ENCODE measurements around the gene DEGS2.
A peak's percentile ranks its signal among the peaks of the same experiment; 100 is the strongest.
"Not testable (repeated sequence)": the region's sequence is repeated elsewhere in the genome, so short reads cannot be mapped to it uniquely, and the experiment has no call there.

DEGS2 gene

DNA sequence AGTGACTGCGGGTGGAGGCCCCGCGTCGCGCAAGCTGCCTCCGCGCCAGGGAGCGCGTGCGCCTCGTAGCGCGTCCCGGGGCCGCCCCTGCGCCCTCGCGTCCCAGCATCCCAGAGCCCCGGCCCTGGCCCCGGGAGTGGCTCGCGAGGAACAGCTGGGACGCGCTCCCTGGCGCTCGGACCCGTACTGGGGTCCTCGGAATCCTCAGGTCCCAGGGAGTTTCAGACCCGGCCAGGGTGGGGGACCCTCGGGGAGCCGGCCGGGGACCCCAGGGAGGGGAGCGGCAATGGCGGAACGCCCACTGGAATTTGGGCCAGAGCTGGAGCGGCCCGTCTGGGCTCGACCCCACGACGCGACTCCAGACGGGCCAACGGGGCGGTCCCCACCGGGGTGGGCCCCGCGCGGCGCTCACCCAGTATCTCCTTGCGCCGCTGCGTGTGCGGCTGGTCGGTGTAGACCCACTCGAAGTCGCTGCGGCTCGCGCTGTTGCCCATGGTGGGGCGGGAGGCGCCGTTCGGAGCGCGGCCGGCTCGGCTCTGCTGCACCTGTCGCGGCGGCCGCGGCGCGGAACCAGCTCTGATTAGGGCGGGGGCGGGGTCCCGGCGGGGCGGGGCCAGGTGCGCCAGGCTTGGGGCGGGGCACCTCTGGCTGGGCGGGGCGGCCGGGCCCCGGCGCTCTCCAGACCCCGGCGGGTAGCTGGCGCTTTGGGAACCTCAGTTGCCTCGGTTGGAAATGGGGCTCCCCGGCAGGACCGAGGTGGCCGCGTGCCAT lies at the start of gene DEGS2:
Gene DEGS2 (minus strand): TSS at position 552 of the 771 bp plus-strand sequence. CDS start 58 bp downstream, at position 494.
- DNase-seq, result no peak

DNA sequence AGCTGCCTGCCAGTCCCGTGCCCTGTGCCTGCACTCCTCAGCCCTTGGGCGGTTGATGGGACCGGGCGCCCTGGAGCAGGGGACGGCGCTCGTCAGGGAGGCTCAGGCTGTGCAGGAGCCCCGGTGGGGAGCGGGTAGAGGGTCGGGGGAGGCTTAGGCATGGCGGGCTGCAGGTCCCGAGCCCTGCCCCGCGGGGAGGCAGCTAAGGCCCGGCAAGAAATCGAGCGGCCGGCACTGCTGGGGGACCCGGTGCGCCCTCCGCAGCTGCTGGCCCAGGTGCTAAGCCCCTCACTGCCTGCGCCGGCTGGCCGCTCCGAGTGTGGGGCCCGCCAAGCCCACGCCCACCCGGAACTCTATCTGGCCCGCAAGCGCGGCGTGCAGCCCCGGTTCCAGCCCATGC lies 48.7 kb upstream of the DEGS2 start:
- not testable (repeated sequence) for DNase-seq

DNA sequence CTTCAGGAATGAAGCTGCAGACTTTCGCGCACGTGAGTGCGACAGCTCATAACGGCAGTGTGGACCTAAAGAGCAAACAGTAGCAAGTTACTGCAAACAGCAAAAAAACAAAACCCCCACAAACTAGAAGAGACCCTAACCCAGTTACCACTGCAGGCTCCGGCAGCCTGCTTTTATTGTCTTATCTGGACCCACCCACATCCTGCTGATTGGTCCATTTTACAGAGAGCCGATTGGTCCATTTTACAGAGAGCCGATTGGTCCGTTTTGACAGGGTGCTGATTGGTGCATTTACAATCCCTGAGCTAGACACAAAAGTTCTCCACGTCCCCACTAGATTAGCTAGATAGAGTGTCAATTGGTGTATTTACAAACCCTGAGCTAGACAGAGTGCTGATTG lies 48.1 kb upstream of the DEGS2 start:
- DNase-seq, result not testable (repeated sequence)

DNA sequence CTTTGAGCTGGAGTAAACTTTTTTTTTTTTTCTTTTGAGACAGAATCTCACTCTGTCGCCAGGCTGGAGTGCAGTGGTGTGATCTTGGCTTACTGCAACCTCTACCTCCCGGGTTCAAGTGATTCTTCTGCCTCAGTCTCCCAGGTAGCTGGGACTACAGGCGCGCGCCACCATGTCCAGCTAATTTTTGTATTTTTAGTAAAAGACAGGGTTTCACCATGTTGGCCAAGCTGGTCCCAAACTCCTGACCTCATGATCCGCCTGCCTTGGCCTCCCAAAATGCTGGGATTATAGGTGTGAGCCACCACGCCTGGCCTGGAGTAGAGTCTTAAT lies 45.4 kb upstream of the DEGS2 start:
- DNase-seq, result not testable (repeated sequence)

DNA sequence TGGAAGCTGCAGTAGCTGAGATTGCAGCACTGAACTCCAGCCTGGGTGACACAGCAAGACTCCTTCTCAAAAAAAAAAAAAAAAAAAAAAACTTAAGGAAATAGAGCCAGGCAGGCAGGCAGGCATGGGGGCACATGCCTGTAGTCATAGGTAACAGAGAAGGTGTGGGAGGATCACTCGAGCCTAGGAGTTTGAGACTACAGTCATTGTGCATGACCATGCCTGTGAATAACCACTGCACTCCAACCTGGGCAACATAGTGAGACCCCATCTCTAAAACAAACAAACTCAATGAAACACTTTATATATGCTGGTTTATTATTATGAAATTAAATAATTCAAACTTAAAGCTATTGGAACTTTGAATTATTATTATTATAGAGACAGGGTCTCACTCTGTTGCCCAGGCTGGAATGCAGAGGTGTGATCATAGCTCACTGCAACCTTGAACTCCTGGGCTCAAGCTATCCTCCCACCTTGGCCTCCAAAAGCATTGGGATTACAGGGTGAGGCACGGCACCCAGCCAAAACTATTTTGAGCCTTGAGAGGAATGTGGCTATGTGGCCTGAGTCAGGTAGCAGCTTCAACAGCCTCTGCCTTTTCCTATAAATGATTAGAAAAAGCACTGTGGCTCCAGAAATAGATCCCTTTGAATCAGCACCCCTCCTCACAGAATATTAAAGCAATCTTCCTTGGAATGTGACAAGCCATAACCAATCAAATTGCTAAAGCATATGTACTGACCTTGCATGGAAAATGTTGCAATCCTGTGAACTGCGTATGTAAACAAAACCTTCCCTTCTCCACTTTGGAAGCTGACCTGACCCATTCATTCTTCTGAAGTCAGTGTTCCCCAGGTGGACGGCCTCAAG lies 44.8 kb upstream of the DEGS2 start:
- no peak for DNase-seq

DNA sequence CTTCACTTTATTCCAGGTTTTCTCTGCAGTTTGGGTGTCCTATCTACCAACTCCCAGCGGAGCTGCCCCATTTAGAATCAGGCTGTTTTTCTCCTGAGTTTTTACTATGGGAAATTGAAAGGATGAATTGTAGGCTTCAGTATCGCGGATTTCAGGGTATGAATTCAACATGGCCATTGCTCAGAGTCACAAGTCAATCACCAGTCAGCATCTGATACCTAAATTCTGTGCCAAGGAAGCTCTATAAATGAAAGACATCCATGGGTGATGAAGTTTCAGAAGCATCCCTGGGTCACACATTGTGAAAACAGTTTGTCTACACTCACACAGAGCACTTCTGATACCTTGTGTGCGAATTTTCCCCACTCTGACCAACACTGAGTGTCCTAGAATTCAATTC lies 43.7 kb upstream of the DEGS2 start:
- no peak for DNase-seq

DNA sequence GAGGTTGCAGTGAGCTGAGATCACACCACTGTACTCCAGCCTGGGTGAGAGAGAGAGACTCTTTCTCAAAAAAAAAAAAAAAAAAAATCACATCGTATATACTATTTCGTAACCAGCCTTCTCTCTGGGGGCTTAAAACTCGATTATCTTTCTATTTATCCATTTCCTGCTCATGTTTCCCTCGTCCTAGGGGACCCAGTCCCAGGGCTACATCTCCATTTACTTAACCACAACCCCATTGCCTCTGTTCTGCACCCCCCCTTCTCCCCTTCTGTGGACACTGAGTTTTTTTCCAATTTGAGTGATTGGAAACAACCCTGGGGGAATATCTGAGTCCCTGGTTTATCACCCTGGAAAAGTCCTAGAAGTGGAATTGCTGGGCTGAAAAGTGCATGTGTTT lies 43.3 kb upstream of the DEGS2 start:
- DNase-seq, result no peak

DNA sequence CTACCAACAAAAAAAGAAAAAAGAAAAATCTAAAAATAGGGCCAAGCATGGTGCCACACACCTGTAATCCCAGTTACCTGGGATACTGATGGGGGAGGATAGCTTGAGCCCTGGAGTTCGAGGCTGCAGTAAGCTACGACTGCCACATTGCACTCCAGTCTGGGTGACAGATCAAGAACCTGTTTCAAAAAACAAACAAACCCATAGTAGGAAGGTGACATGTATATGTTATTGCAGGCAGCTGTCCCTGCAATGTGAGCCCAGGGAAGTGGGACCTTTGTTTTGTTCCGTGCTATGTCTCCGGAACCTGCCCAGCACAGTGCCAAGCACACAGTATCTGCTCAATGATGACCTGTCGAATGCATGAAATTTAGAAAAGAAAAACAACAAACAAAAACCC lies 42.3 kb upstream of the DEGS2 start:
- DNase-seq, result no peak

DNA sequence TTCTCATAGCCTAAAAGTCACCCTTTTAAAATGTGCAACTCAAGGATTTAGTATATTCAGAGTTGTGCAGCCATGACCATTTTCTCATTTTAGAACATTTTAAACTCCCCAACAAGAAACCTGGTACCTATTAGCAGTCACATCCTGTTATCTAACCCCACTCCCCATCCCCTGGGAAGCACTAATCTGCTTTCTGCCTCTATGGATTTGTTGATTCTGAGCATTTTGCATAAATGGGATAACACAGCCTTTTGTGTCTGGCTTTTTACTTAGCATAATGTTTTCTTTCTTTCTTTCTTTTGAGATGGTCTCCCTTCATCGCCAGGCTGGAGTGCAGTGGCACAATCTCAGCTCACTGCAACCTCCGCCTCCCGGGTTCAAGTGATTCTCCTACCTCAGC lies 40.9 kb upstream of the DEGS2 start:
- no peak for DNase-seq

DNA sequence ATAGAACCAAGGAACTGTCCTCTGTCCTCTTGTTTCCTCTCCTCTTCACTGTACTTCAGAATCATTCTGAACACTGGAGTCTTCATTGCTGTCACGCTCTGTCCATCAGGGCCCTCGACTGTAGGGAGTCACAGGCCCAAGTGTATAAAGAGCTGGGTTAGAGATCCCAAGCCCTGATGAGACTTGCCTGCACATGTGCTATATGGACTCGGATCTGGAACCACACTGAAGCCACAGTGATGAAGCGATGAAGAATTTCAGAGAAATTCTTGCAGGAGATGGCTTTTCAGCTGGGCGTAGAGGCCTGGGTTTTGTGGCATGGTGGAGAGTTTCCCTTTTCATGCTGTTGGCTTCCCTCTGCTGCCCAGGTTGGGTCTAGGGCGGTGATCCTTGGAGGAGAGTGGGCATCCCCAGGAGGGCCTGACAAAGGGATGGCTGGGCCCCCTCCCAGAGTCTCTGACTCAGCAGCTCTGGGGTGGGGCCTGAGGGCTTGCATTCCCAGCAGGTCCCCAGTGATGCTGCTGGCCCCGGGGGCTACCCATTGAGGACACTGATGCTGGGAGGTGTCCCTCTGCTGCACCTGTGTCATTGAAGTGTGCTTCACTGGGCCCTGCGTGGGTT lies 39.9 kb upstream of the DEGS2 start:
- no peak for DNase-seq

DNA sequence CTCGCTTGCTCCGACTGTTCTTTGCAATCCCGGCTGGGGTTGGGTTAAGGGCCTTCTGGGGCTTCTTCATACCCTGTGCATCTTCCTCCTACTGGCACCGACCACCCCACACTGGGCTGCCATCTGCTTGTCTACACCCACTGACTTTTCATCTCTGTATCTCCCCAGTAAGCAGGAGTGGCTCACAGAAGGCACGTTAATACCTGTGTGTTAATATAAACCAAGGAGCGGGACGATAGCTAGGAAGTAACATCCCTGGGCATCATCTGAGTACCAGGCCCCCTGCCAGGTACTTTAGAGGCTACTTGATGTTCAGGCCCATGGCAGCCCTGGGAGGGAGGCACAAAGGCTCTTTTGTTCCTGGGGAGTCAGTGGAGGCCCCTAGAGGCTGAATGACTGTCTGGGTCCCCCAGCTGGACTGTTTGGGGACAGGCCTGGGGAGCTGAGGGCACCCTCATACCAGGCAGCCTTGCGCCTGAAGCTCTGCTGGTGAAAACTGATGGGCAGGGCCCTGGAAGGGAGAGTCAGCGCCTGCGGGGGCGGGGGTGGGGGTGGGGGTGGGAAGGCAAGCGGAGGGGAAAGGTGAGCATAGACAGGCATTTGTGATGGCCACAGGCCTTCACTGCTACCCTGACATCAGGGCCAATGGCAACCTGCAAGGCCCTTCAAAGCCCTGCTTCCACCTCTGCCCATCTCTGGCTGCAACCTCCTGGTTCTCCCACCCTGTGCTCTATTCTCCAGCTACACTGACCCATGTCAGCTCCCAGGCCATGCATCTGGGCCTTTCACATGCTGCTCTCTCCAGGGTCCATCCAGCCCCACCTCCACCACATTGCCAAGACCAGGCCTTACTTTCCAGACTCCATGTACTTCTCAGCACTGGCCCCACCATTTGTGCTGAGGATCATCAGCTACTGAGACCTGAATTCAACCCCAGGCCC lies 34.2 kb upstream of the DEGS2 start:
- no peak for DNase-seq

DNA sequence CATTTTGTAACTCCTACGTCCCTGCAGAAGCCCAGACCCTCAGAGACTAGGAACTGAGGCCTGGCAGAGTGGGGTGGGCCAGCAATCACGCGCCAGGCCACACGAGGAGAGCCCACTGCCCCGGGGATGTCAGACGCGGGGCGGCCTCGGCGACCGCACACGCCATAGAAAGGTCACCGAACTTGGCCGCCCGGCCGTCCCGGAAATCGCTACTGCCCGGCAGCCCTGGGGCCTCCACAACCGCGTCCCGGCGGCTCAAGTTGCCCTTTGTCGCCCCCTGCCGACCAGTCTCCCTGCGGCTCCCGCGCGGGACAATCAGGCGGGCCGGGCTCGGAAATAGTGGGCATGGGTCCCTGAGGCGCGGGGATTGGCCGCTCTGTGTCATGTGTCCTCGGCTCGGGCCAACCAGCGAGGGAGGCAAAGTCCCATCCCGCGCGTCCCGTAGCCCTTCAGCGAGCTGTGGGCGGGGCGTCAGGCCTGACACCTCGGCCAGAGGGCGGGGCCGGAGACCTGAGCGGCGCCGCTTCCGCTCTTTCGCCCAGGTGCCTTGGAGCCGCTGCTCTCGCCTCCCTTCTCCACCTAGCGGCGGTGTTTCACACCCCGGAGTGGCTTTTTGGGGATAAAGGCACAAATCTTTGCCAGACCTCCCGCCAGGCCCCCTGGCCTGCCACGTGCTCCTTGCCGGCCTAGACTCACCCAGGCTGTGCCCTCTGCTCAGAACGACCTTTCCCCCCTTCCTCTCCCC lies 33.4 kb upstream of the DEGS2 start:
- DNase-seq, result peak; percentile 93

DNA sequence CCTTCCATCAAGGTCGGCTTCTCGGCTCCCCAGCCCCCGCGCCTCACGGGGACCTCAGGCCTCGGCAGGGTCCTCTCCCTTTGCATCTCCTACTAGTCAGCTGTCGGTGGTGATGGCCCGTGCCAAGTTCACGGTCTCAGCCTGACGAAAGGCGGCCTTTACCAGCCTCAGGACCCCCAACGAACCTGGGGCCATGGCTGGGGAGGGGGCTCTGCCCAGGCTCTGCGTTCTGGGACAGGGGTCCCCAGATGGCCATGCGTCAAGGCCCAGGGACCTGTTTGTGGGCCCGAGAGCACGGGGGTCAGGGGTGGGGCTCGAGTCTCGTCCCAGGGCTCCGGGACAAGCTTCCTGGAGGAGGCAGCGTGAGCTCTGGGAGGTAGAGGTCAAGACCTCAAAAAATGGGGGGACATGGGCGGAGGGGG lies 32.8 kb upstream of the DEGS2 start:
- no peak for DNase-seq

DNA sequence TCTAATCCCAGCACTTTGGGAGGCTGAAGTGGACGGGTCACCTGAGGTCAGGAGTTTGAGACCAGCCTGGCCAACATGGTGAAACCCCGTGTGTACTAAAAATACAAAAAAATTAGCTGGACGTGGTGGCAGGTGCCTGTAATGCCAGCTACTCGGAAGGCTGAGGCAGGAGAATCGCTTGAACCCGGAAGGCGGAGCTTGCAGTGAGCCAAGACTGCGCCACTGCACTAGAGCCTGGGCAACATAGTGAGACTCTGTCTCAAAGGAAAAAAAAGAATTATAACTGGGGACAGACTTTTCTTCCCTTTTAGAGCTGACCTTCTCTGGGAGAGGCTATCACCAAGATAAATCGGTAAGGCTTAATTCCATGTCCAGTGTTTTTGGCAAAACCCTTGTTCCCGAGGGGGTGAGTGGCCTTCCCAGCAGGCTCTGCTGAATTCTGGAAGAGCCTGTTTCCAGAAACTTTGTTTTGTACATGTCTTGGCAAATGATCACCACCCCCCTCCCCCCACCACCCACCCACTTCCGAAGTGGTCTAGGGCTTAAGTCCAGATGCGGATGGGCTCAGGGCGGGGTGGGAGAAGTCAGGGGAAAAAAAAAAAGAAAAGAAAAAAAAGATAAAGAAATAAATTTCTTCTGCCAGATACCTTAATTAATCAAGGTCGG lies 32.3 kb upstream of the DEGS2 start:
- DNase-seq, result no peak

DNA sequence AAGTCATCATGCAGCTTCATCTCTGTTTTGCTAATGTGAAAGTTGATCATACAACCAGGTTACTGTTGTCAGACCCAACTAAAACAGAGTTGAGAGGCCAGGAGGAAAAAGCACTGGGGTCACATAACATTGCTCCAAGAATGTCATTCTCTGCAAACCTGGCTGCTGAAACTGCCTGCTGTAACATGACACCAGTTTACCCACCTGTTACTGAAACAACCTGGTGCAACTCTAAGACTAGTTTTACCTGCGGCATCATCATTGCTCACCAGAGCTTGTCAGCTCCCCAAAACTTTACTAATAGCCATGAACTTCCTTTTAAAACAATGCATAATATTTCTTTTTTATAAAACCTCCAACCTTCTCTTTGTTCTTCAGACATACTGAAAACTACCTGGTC lies 30.7 kb upstream of the DEGS2 start:
- no peak for DNase-seq

DNA sequence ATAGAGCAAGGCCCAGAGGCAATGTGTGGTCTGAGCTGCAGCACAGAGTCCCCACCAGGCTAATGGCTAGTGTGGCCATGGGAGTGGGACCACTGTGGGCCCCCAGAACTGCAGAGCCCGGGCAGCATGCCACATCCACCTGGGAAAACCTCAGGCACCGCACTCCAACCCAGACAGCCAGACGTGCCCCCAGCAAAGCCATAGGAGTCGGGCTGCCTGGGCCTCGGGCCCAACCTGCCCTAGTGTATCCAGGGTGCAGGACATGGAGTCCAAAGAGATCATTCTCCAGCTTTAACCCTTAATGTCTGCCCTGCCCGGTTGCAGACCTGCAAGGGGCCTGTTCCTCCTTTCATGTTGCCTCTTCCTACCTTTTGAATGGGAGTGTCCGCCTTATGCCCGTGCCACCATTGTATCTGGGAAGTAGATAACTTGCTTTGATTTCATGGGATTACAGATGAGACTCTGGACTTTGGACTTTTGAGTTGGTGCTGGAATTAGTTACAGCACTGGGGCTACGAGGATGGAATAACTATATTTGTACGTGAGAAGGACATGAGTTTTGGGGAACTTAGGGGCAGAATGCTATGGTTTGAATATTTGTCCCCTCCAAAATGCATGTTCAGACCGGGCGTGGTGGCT lies 29.1 kb upstream of the DEGS2 start:
- no peak for DNase-seq

DNA sequence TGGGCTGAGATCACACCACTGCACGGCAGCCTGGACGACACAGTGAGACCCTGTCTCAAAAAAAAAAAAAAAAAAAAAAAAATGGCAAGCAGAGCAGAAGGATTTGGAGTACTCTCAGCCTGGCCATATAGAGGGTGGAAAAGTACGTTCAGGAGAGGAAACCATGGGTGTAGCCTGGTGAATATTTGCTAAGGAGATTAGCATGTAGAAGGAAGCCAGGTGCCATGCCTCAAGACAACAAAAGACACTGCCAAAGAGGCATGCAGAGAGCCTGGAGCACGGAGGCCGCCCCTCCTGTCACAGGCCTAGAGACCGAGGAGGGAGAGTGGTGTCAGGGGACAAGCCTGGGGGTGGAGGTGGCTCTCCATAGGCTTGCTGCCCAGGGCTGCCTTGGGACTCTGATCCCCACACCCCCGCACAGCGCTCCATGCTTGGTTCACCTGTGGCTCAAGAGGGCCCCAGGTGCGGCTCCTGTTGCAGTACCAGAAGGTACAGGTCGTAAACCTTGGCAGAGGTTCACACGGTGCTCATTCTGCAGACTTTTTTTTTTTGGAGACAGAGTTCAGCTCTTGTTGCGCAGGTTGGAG lies 27.9 kb upstream of the DEGS2 start:
- DNase-seq, result no peak

DNA sequence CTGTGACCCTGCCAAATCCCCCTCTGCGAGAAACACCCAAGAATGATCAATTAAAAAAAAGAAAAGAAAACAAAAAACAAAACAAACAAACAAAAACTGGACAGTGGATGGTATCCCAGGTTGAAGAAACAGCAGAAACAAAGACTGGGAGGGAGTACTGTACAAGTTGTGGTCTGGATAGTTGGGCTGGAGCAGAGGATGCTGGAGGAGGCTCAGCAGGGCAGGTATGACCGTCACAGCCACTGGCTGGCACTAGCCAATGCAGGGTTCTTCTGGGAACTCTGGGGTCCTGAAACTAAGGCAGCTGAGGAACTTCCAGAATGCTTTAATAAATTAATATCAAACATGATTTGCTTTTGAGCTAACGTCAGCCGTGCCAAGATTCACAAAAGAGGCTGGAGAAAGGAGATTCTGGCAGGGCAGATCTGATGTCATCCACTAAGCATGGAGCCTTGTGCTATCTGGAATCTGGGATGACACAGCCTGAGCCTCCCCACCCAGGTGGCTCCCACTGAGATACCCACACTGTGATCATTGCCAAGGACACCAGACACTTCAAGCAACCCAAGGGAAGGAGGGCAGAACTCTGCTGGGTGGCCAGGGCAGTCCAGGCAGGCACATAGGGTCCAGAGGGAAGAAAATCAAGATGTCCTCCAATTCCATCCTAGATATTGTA lies 22.6 kb upstream of the DEGS2 start:
- not testable (repeated sequence) for DNase-seq

DNA sequence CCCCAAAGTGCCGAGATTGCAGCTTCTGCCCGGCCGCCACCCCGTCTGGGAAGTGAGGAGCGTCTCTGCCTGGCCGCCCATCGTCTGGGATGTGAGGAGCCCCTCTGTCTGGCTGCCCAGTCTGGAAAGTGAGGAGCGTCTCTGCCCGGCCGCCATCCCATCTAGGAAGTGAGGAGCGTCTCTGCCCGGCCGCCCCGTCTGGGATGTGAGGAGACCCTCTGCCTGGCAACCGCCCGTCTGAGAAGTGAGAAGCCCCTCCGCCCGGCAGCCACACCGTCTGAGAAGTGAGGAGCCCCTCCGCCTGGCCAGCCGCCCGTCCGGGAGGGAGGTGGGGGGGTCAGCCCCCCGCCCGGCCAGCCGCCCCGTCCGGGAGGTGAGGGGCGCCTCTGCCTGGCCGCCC lies 21.2 kb upstream of the DEGS2 start:
- not testable (repeated sequence) for DNase-seq

DNA sequence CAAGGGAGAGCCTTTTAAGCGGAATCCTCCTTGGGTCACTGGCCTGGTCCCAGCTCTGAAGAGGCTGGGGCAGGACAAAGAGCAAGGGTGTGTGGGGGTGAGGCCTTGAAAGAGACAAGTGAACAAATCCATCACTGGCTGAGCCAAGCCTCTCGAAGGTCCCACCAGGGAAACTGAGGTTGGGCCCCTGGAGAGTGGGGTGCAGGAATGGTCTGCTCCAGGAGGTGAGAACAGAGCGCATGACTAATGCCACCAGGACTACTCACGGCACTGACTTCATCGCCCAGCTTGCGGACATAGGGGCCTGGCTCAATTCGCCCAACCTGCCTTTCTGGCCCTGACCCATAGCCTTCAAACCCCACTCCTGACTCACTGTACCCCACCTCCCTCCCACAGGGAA lies 19.2 kb upstream of the DEGS2 start:
- DNase-seq, result no peak

Data from GOT3 (cell line).